ENCODE data around the gene DPP6.

DPP6 gene

GRCh38 chr7:154530136-154530535, 477.9 kb downstream of the DPP6 start:
- TF ChIP-seq TAF1 (IDR thresholded peaks at IDR 0.05; ENCODE audit: low read depth) (no peak), TCF12 (IDR thresholded peaks at IDR 0.05; ENCODE audit: low read depth) (no peak)

- TF ChIP-seq EGR1 (IDR thresholded peaks at IDR 0.05) (no peak), REST (IDR thresholded peaks at IDR 0.05; ENCODE audit: low read depth) (no peak), ZBTB7A (IDR thresholded peaks at IDR 0.05; ENCODE audit: low read depth) (no peak), CREB1 (IDR thresholded peaks at IDR 0.05; ENCODE audit: low read depth) (no peak), EP300 (IDR thresholded peaks at IDR 0.05; ENCODE audit: borderline replicate concordance) (no peak), NFIC (IDR thresholded peaks at IDR 0.05) (no peak), FOXM1 (IDR thresholded peaks at IDR 0.05; ENCODE audit: borderline replicate concordance, low read depth) (no peak), YY1 (IDR thresholded peaks at IDR 0.05; ENCODE audit: low read depth) (no peak), CEBPB (IDR thresholded peaks at IDR 0.05) (no peak)
These were observed 480.6 kb downstream of the DPP6 start for GRCh38 chr7:154532771-154533170.

- TF ChIP-seq TCF12 (IDR thresholded peaks at IDR 0.05; ENCODE audit: low read depth) (no peak), NFIC (IDR thresholded peaks at IDR 0.05) (no peak), ZBTB7A (IDR thresholded peaks at IDR 0.05; ENCODE audit: low read depth) (no peak), YY1 (IDR thresholded peaks at IDR 0.05; ENCODE audit: low read depth) (no peak), CEBPB (IDR thresholded peaks at IDR 0.05) (no peak), REST (IDR thresholded peaks at IDR 0.05; ENCODE audit: low read depth) (no peak), RAD21 (IDR thresholded peaks at IDR 0.05; ENCODE audit: low read depth) (no peak), MAX (IDR thresholded peaks at IDR 0.05) (no peak), CREB1 (IDR thresholded peaks at IDR 0.05; ENCODE audit: low read depth) (no peak), TAF1 (IDR thresholded peaks at IDR 0.05; ENCODE audit: low read depth) (no peak), EGR1 (IDR thresholded peaks at IDR 0.05) (no peak), USF1 (IDR thresholded peaks at IDR 0.05) (no peak), TEAD4 (IDR thresholded peaks at IDR 0.05) (no peak), EP300 (IDR thresholded peaks at IDR 0.05; ENCODE audit: borderline replicate concordance) (no peak), FOXM1 (IDR thresholded peaks at IDR 0.05; ENCODE audit: borderline replicate concordance, low read depth) (no peak)
These were observed 488.4 kb downstream of the DPP6 start for GRCh38 chr7:154540596-154540995.

GRCh38 chr7:154541606-154542005, 489.4 kb downstream of the DPP6 start:
- TF ChIP-seq REST (IDR thresholded peaks at IDR 0.05; ENCODE audit: low read depth) = no peak
- TF ChIP-seq RAD21 (IDR thresholded peaks at IDR 0.05; ENCODE audit: low read depth) = no peak
- TF ChIP-seq EP300 (IDR thresholded peaks at IDR 0.05; ENCODE audit: borderline replicate concordance) = no peak
- no peak for TF ChIP-seq CEBPB (IDR thresholded peaks at IDR 0.05)

- TF ChIP-seq FOXM1 (IDR thresholded peaks at IDR 0.05; ENCODE audit: borderline replicate concordance, low read depth) = no peak
These were observed 494.9 kb downstream of the DPP6 start for GRCh38 chr7:154546946-154547587.

GRCh38 chr7:154553711-154554265, 501.6 kb downstream of the DPP6 start:
- TF ChIP-seq RAD21 (IDR thresholded peaks at IDR 0.05; ENCODE audit: low read depth) = no peak
- TF ChIP-seq TEAD4 (IDR thresholded peaks at IDR 0.05) = no peak
- TF ChIP-seq REST (IDR thresholded peaks at IDR 0.05; ENCODE audit: low read depth) = no peak
- no peak for TF ChIP-seq ZBTB7A (IDR thresholded peaks at IDR 0.05; ENCODE audit: low read depth)
- no peak for TF ChIP-seq CEBPB (IDR thresholded peaks at IDR 0.05)
- TF ChIP-seq YY1 (IDR thresholded peaks at IDR 0.05; ENCODE audit: low read depth) = no peak

Data from Ishikawa (cell line).